Measurements from ENCODE around the gene MRI1. TPM values are rescaled to one million over a fixed set of nuclear protein-coding genes. Genes with fewer than 3 reads are reported as not detected.

The MRI1 gene
- total and polyA plus RNA-seq, 2 donors (not counting 1 experiment from before 2014, with no cell fraction given): 75.5 to 118 TPM

DNA sequence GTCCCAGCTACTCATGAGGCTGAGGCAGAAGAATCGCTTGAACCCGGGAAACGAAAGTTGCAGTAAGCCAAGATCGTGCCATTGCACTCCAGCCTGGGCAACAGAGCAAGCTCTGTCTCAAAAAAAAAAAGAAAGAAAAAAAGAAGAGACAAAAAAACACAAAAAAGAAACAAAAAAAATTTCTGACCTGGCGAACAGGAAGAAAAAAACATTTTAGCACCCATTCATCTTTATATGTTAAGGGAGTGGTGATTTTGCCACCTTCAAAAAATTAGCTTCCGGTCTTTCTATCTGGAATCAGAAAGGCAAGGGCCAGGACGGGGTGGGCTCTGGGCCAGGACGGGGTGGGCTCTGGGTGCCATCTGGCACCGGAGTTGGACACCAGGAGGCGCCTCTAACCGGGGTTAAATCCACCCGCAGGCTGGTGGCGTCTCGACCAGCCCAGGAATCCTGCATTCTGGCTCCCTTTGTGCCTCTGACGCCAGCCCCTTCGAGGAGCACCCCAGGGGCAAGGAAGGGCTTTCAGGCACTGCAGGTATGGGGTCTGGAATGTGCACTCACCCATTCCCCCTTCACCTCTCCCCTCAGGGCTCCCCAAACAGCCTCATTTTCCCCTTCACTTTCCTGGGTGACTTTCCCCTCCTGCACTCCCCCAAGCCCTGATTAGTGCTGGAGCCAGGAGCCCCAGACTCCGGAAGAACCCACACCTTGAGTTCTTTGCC is 20.6 kb downstream of the MRI1 start:
- Mint-ChIP-seq H3K27me3 (no peaks in the 10 kb centered on the region), H3K27ac (peak overlapping the region; percentile 42), H3K9me3 (ENCODE audit: insufficient read depth) (no peaks in the 10 kb centered on the region), H3K4me3 (peak overlapping the region; percentile 62), H3K4me1 (peaks cover 37% of the 10 kb centered on the region)
- H3K4me3 ChIP-seq (ENCODE audit: control extremely low read depth in 1 of 5, extremely low read depth in 1 of 5, insufficient read depth in 1 of 5, low read depth in 2 of 5, low read length in 4 of 5): no peak overlapping the region
- CTCF ChIA-PET: interaction anchor here (0.7 to 9.6 kb wide), 13 partner anchors 10 to 289 kb away, joined by 3 to 250 read pairs (median 5); partner anchors contain the start of genes C19orf53 and ZSWIM4
- 7% methylated on average over 11 of the region's 17 CpGs for WGBS (ENCODE audit: insufficient coverage)
- no peak overlapping the region for H3K27ac ChIP-seq (ENCODE audit: low read length in 2 of 2)
- H3K27me3 ChIP-seq (replicated peaks in 1 of 4; ENCODE audit: control extremely low read depth in 1 of 4, control insufficient read depth in 3 of 4, insufficient read depth in 4 of 4, low read length in 3 of 4): no peaks in the 10 kb centered on the region
- peak; percentile 71 for ATAC-seq (ENCODE audit: low read depth)
- peak overlapping the region; percentile 69 for H2AFZ ChIP-seq (ENCODE audit: insufficient read depth, low read depth, low read length, poor library complexity, severe bottlenecking)
- no peaks in the 10 kb centered on the region for H3K36me3 ChIP-seq (replicated peaks in 1 of 2; ENCODE audit: control extremely low read depth in 1 of 2, control insufficient read depth in 1 of 2, extremely low read depth in 1 of 2, insufficient read depth in 2 of 2, low read length in 1 of 2)
- peak overlapping the region; percentile 61 for H3K4me2 ChIP-seq (replicated peaks; ENCODE audit: low read depth, low read length, poor library complexity, severe bottlenecking)
- POLR2A ChIA-PET: interaction anchor here (0.7 to 2.3 kb wide), 6 partner anchors 10 to 729 kb away, joined by 3 to 13 read pairs (median 5); partner anchors contain the start of genes C19orf53 and ZSWIM4
- peak; percentile 76 for DNase-seq
- TF ChIP-seq, protein P1, sequence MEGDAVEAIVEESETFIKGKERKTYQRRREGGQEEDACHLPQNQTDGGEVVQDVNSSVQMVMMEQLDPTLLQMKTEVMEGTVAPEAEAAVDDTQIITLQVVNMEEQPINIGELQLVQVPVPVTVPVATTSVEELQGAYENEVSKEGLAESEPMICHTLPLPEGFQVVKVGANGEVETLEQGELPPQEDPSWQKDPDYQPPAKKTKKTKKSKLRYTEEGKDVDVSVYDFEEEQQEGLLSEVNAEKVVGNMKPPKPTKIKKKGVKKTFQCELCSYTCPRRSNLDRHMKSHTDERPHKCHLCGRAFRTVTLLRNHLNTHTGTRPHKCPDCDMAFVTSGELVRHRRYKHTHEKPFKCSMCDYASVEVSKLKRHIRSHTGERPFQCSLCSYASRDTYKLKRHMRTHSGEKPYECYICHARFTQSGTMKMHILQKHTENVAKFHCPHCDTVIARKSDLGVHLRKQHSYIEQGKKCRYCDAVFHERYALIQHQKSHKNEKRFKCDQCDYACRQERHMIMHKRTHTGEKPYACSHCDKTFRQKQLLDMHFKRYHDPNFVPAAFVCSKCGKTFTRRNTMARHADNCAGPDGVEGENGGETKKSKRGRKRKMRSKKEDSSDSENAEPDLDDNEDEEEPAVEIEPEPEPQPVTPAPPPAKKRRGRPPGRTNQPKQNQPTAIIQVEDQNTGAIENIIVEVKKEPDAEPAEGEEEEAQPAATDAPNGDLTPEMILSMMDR (IDR thresholded peaks at IDR 0.05): peak; percentile 78
- TF ChIP-seq EZH2 (IDR thresholded peaks at IDR 0.05; ENCODE audit: borderline replicate concordance, insufficient read depth, low read depth, low read length, poor library complexity, severe bottlenecking): no peak
- peaks cover 3% of the 10 kb centered on the region for H3K79me2 ChIP-seq (ENCODE audit: control insufficient read depth, insufficient read depth, low read length)
- no peak overlapping the region for H3K9ac ChIP-seq (ENCODE audit: low read length)
- H3K4me1 ChIP-seq (ENCODE audit: control insufficient read depth in 2 of 2, insufficient read depth in 2 of 2, low read length in 2 of 2): peaks cover 33 to 53% of the 10 kb centered on the region in 2 donors
- H3K9me3 ChIP-seq (ENCODE audit: control extremely low read depth in 1 of 3, control insufficient read depth in 2 of 3, insufficient read depth in 1 of 3, low read length in 2 of 3): no peaks in the 10 kb centered on the region
- H4K20me1 ChIP-seq (ENCODE audit: control insufficient read depth, insufficient read depth, low read length, poor library complexity, severe bottlenecking): no peaks in the 10 kb centered on the region
- intact Hi-C loops (cut with micrococcal nuclease): loop anchor here (1.0 kb wide), 1 partner anchor 77 kb away; no protein-coding TSS in a partner anchor

DNA sequence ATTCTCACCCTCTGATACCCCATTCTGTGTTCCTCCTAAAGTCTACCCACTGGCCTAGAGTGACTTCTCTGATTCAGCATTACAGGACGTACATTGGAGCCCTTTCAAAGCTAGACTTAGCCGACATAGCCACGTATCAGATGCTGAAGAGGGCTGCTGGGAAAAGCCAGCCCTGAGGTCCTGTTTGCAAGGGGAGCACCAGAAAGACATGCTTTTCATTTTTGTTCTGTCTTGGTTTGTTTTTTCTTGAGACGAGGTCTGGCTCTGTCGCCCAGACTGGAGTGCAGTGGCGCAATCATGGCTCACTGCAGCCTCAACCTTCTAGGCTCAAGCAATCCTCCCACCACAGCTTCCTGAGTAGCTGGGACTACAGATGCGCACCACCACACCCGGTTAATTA is 24.7 kb downstream of the MRI1 start:
- no peaks in the 10 kb centered on the region for H3K36me3 ChIP-seq (replicated peaks in 1 of 2; ENCODE audit: control extremely low read depth in 1 of 2, control insufficient read depth in 1 of 2, extremely low read depth in 1 of 2, insufficient read depth in 2 of 2, low read length in 1 of 2)
- peak; percentile 25 for ATAC-seq (ENCODE audit: low read depth)
- H3K27ac ChIP-seq (ENCODE audit: low read length in 2 of 2): no peak overlapping the region
- H4K20me1 ChIP-seq (ENCODE audit: control insufficient read depth, insufficient read depth, low read length, poor library complexity, severe bottlenecking): no peaks in the 10 kb centered on the region
- H3K9me3 Mint-ChIP-seq (ENCODE audit: insufficient read depth): no peaks in the 10 kb centered on the region
- no peak overlapping the region for H3K4me3 ChIP-seq (ENCODE audit: control extremely low read depth in 1 of 5, extremely low read depth in 1 of 5, insufficient read depth in 1 of 5, low read depth in 2 of 5, low read length in 4 of 5)
- peaks cover 33 to 48% of the 10 kb centered on the region in 2 donors for H3K4me1 ChIP-seq (ENCODE audit: control insufficient read depth in 2 of 2, insufficient read depth in 2 of 2, low read length in 2 of 2)
- H3K27me3 ChIP-seq (replicated peaks in 1 of 4; ENCODE audit: control extremely low read depth in 1 of 4, control insufficient read depth in 3 of 4, insufficient read depth in 4 of 4, low read length in 3 of 4): no peaks in the 10 kb centered on the region
- WGBS (ENCODE audit: insufficient coverage): 25% methylated on average over 5 of the region's 8 CpGs
- intact Hi-C loops (cut with micrococcal nuclease): no loop called here
- H3K4me2 ChIP-seq (replicated peaks; ENCODE audit: low read depth, low read length, poor library complexity, severe bottlenecking): peak overlapping the region; percentile 83
- no peak for TF ChIP-seq EZH2 (IDR thresholded peaks at IDR 0.05; ENCODE audit: borderline replicate concordance, insufficient read depth, low read depth, low read length, poor library complexity, severe bottlenecking)
- TF ChIP-seq, protein P1 (IDR thresholded peaks at IDR 0.05): no peak
- ChIA-PET POLR2A (interaction anchor here (0.6 to 3.4 kb wide), 5 partner anchors 48 to 260 kb away, joined by 3 to 18 read pairs (median 14); no protein-coding TSS in a partner anchor), CTCF (interaction anchor here (0.6 to 9.6 kb wide), 4 partner anchors 8 to 72 kb away, joined by 3 to 250 read pairs (median 6); no protein-coding TSS in a partner anchor)
- H3K9ac ChIP-seq (ENCODE audit: low read length): no peak overlapping the region
- H3K79me2 ChIP-seq (ENCODE audit: control insufficient read depth, insufficient read depth, low read length): peaks cover 3% of the 10 kb centered on the region
- H3K4me1 Mint-ChIP-seq: peaks cover 34% of the 10 kb centered on the region
- DNase-seq: peak; percentile 30
- H3K27me3 Mint-ChIP-seq: no peaks in the 10 kb centered on the region
- H3K9me3 ChIP-seq (ENCODE audit: control extremely low read depth in 1 of 3, control insufficient read depth in 2 of 3, insufficient read depth in 1 of 3, low read length in 2 of 3): no peaks in the 10 kb centered on the region
- H3K27ac Mint-ChIP-seq: peak overlapping the region; percentile 84
- H3K4me3 Mint-ChIP-seq: peak overlapping the region; percentile 74
- H2AFZ ChIP-seq (ENCODE audit: insufficient read depth, low read depth, low read length, poor library complexity, severe bottlenecking): peak overlapping the region; percentile 33

All from B cell (primary cell).